ENCODE results near the gene BFSP2.

DNA sequence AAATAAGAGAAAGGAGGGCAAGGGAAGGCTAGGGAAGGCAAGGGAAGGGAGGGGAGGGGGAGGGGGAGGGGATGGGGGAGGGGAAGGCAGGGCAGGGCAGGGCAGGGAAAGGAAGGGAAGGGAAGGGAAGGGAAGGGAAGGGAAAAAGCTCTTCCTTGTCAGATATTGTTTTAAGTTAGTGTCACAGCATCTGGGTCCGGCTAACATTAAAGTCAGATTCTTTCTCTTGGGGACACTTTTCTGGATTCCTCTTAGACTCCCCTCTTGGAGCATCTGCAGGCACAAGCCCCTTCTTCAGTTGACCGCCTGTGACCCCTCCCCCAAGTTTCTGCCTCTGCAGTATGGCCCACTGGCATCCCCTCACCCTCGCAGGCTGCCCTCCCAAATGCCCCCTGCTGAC is 26.0 kb downstream of the BFSP2 start:
- TF ChIP-seq, protein P1, sequence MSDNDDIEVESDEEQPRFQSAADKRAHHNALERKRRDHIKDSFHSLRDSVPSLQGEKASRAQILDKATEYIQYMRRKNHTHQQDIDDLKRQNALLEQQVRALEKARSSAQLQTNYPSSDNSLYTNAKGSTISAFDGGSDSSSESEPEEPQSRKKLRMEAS (IDR thresholded peaks at IDR 0.05; ENCODE audit: insufficient read depth, insufficient read length), result no peak
- TF ChIP-seq, protein P2, sequence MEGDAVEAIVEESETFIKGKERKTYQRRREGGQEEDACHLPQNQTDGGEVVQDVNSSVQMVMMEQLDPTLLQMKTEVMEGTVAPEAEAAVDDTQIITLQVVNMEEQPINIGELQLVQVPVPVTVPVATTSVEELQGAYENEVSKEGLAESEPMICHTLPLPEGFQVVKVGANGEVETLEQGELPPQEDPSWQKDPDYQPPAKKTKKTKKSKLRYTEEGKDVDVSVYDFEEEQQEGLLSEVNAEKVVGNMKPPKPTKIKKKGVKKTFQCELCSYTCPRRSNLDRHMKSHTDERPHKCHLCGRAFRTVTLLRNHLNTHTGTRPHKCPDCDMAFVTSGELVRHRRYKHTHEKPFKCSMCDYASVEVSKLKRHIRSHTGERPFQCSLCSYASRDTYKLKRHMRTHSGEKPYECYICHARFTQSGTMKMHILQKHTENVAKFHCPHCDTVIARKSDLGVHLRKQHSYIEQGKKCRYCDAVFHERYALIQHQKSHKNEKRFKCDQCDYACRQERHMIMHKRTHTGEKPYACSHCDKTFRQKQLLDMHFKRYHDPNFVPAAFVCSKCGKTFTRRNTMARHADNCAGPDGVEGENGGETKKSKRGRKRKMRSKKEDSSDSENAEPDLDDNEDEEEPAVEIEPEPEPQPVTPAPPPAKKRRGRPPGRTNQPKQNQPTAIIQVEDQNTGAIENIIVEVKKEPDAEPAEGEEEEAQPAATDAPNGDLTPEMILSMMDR (IDR thresholded peaks at IDR 0.05; ENCODE audit: extremely low read depth in 1 of 2, insufficient read depth in 1 of 2, low read depth in 1 of 2, low read length in 2 of 2), result no peak
